Tibial nerve (tissue), 4 donors: ENCODE measurements around the gene BNC2. TPM values are rescaled to one million over a fixed set of nuclear protein-coding genes. Genes with fewer than 3 reads are reported as not detected.

Experiments used
- DNase-seq, 2 donors: peaks; one replicate each; pipeline ENCODE4 v3.0.0-alpha.2; 2019; ENCODE audit warnings: low spot score in 2 of 2
- H3K27ac ChIP-seq, 4 donors: fragments of 200-600 bp; sonication (generic) in 3 of 4; one replicate each; pipeline ENCODE4 v1.5.1; 2017 to 2019; ENCODE audit warnings: mild to moderate bottlenecking in 1 of 4
- H3K27me3 ChIP-seq, 2 donors: fragments of 200-600 bp; sonication (generic) in 1 of 2; one replicate each; pipeline versions ENCODE4 v1.5.1 to v1.6.0; 2017 to 2019
- H3K36me3 ChIP-seq, 3 donors: fragments of 200-600 bp; sonication (generic); one replicate each; pipeline ENCODE4 v1.5.1; 2018 to 2019
- H3K4me1 ChIP-seq, 4 donors: fragments of 200-600 bp; sonication (generic) in 3 of 4; one replicate each; pipeline ENCODE4 v1.5.1; 2017 to 2019
- H3K4me3 ChIP-seq, 4 donors: fragments of 200-600 bp; sonication (generic) in 3 of 4; one replicate each; pipeline ENCODE4 v1.5.1; 2017 to 2019; ENCODE audit warnings: mild to moderate bottlenecking in 1 of 4, moderate library complexity in 1 of 4
- H3K9me3 ChIP-seq, 4 donors: fragments of 200-600 bp; sonication (generic) in 3 of 4; one replicate each; pipeline ENCODE4 v1.5.1; 2017 to 2019
- EP300 ChIP-seq, 2 donors: sonication (generic); formaldehyde crosslinking; IDR thresholded peaks; one replicate each; pipeline ENCODE4 v1.6.1; 2017; ENCODE audit warnings: antibody characterized with exemption in 2 of 2, mild to moderate bottlenecking in 1 of 2
- POLR2A ChIP-seq, 2 donors: fragments of 450-650 bp; IDR thresholded peaks; one replicate each; pipeline ENCODE4 v1.6.1; 2017; ENCODE audit warnings: antibody characterized with exemption in 2 of 2, mild to moderate bottlenecking in 2 of 2, moderate library complexity in 2 of 2
- WGBS, 2 donors: methylation state at CpG; one replicate each; pipeline ENCODE4 v1.1.5; 2018; 5-methylcytosine and 5-hydroxymethylcytosine counted together
- total RNA-seq, 4 donors: library from RNA; depleted of rRNA; stranded (reverse); fragments of >200 nt; gene quantifications; one replicate each; pipeline ENCODE4 v1.1.0, GENCODE V29; 2016
- TF ChIP-seq, protein P1 (sequence below), 5 experiments: fragments of 200-600 bp in 3 of 5; fragments of 450-650 bp in 2 of 5; sonication (generic) in 3 of 5; IDR thresholded peaks; one replicate each; pipeline ENCODE4 v1.5.1; 2016 to 2019; ENCODE audit warnings: antibody characterized with exemption in 5 of 5, mild to moderate bottlenecking in 3 of 5, moderate library complexity in 2 of 5

BNC2 gene
- total RNA-seq, 4 donors from 2014 or later = 69.9 to 89.6 (median 88.4) TPM

- no peak for DNase-seq
- H3K4me1 ChIP-seq = peaks cover 0 to 32% (median 1%) of the 10 kb centered on the region in 4 donors
- WGBS, 2 donors = 72 to 78% methylated on average over 3 of the region's 3 CpGs
- H3K27me3 ChIP-seq = no peaks in the 10 kb centered on the region
- no peaks in the 10 kb centered on the region for H3K36me3 ChIP-seq
- H3K27ac ChIP-seq = peak overlapping the region in 1 of 4 donors; percentile 19
- no peak overlapping the region for H3K4me3 ChIP-seq
- TF ChIP-seq POLR2A (IDR thresholded peaks at IDR 0.05) (no peak), EP300 (IDR thresholded peaks at IDR 0.05) (no peak)
- TF ChIP-seq, protein P1, sequence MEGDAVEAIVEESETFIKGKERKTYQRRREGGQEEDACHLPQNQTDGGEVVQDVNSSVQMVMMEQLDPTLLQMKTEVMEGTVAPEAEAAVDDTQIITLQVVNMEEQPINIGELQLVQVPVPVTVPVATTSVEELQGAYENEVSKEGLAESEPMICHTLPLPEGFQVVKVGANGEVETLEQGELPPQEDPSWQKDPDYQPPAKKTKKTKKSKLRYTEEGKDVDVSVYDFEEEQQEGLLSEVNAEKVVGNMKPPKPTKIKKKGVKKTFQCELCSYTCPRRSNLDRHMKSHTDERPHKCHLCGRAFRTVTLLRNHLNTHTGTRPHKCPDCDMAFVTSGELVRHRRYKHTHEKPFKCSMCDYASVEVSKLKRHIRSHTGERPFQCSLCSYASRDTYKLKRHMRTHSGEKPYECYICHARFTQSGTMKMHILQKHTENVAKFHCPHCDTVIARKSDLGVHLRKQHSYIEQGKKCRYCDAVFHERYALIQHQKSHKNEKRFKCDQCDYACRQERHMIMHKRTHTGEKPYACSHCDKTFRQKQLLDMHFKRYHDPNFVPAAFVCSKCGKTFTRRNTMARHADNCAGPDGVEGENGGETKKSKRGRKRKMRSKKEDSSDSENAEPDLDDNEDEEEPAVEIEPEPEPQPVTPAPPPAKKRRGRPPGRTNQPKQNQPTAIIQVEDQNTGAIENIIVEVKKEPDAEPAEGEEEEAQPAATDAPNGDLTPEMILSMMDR (IDR thresholded peaks at IDR 0.05) = no peak
- no peaks in the 10 kb centered on the region for H3K9me3 ChIP-seq
Observed at GRCh38 chr9:16693616-16694015, 176.9 kb downstream of the BNC2 start.

DNA sequence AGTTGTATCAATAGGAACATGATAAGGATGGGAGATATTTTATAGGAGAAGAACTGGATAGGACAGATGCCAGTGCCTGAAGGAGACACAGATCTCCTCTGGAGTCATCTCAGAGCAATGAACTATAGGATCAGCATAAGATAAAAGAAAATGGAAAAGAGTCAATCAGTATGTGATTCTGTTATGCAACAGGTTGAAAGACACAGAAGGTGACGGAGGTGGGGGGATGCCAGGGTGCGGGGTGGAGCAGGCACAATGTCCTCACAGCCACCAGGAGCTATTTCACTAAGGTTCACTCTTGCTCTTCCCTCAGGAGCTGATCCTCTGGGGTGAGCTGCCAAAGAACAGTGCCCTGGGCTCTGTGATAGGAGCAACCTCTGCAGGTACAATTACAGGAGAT is 179.8 kb downstream of the BNC2 start:
- Histone ChIP-seq H3K9me3 (no peaks in the 10 kb centered on the region), H3K27ac (peak overlapping the region in 2 of 4 donors; percentile 59 to 76), H3K4me1 (peaks cover 0 to 40% (median 2%) of the 10 kb centered on the region in 4 donors), H3K27me3 (no peaks in the 10 kb centered on the region), H3K36me3 (no peaks in the 10 kb centered on the region), H3K4me3 (no peak overlapping the region)
- DNase-seq = no peak
- 92 to 98% methylated on average over 2 of the region's 2 CpGs for whole genome bisulfite sequencing, 2 donors
- TF ChIP-seq EP300 (IDR thresholded peaks at IDR 0.05) = no peak
- no peak for TF ChIP-seq POLR2A (IDR thresholded peaks at IDR 0.05)
- TF ChIP-seq, protein P1 (IDR thresholded peaks at IDR 0.05) = no peak

DNA sequence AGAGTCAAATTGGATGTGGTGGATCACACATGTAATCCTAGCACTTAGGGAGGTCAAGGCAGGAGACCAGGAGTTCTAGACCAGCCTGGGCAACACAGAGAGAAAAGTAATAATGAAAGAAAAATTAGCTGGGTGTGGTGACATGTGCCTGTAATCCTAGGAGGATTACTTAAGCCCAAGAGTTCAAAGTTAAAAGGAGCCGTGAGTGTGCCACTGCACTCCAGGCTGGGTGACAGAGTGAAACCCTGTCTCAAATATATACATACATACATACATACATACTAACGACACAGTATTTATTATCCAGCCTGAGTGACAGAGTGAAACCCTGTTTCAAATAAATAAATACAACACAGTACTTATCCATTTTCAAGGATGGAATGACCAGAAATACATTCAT is 180.3 kb downstream of the BNC2 start:
- Histone ChIP-seq H3K27ac (peak overlapping the region in 2 of 4 donors; percentile 59 to 76), H3K4me1 (peaks cover 0 to 40% (median 2%) of the 10 kb centered on the region in 4 donors), H3K9me3 (no peaks in the 10 kb centered on the region), H3K36me3 (no peaks in the 10 kb centered on the region), H3K4me3 (no peak overlapping the region), H3K27me3 (no peaks in the 10 kb centered on the region)
- TF ChIP-seq EP300 (IDR thresholded peaks at IDR 0.05) (no peak), POLR2A (IDR thresholded peaks at IDR 0.05) (no peak)
- TF ChIP-seq, protein P1 (IDR thresholded peaks at IDR 0.05) = no peak
- 64 to 93% methylated on average over 2 of the region's 2 CpGs for WGBS, 2 donors
- DNase-seq = no peak

DNA sequence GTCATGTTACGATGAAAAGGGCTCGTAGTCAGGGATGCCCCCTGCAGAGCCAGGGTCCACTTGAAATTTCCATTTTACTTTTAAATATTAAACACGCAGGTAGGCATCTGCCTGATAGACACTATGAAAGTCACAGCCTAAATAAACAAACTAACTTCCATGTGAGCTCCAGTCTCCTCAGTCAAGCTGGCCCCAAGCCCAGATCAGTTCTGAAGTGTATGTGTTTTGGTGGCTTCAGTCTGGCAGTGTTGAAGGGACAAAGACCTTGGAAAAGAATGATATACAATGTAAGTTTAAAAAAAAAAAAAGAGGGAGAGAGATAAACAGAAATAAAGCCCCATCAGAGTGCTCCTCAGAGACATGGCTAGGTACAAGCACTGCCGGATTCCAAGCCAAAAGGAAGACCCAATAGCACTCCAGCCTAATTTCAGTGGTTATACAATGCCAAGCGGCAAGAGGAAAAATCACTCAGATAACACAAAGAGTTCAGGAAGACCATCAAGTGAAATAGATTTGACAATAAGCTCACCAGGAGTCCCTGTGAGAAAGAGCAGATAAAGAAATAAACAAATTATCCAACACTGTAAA is 181.0 kb downstream of the BNC2 start:
- Histone ChIP-seq H3K36me3 (no peaks in the 10 kb centered on the region), H3K27ac (peak overlapping the region in 3 of 4 donors; percentile 31 to 76 (median 59)), H3K4me3 (no peak overlapping the region), H3K4me1 (peaks cover 0 to 41% (median 2%) of the 10 kb centered on the region in 4 donors), H3K9me3 (no peaks in the 10 kb centered on the region), H3K27me3 (no peaks in the 10 kb centered on the region)
- WGBS, 2 donors = 52 to 57% methylated on average over 5 of the region's 5 CpGs
- DNase-seq = peak; percentile 39 to 59
- TF ChIP-seq, protein P1 (IDR thresholded peaks at IDR 0.05) = no peak
- TF ChIP-seq EP300 (IDR thresholded peaks at IDR 0.05) = no peak
- no peak for TF ChIP-seq POLR2A (IDR thresholded peaks at IDR 0.05)

DNA sequence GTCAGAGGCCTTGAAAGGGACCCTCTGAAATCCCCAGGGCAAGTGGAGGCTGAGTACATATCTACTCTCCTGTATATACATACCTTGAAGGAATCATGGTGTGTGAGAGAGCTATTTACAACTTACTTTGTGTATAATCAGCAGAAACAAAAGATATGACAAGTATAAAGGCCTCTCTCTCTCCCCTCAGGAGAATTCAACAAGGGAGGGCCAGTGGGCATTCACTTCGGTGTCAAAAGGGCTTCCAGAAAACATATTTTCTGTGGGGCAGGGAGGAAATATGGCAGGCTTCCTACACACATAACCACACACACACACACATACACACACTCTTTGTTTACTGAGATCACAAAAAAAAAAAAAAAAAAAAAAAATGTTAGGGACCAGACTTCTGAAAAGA is 181.7 kb downstream of the BNC2 start:
- no peak for TF ChIP-seq POLR2A (IDR thresholded peaks at IDR 0.05)
- TF ChIP-seq EP300 (IDR thresholded peaks at IDR 0.05) = no peak
- TF ChIP-seq, protein P1 (IDR thresholded peaks at IDR 0.05) = no peak
- no peaks in the 10 kb centered on the region for H3K9me3 ChIP-seq
- peak overlapping the region in 3 of 4 donors; percentile 10 to 76 (median 59) for H3K27ac ChIP-seq
- DNase-seq = no peak
- 26 to 28% methylated on average over 1 of the region's 1 CpG for WGBS, 2 donors
- no peaks in the 10 kb centered on the region for H3K27me3 ChIP-seq
- H3K36me3 ChIP-seq = no peaks in the 10 kb centered on the region
- no peak overlapping the region for H3K4me3 ChIP-seq
- peaks cover 0 to 42% (median 2%) of the 10 kb centered on the region in 4 donors for H3K4me1 ChIP-seq
